HG02798 (cell line): Measurements from ENCODE around the gene INO80E.
"Not testable (repeated sequence)": the region's sequence is repeated elsewhere in the genome, so short reads cannot be mapped to it uniquely, and the experiment has no call there.

Experiments
- ATAC-seq: cut with Tn5 transposase; IDR thresholded peaks from one replicate; pipeline ENCODE4 v1.9.1; 2021; ENCODE audit warnings: mild to moderate bottlenecking; ENCODE audit not compliant: unreplicated experiment, poor library complexity

INO80E gene

GRCh38 chr16:29995911-29996765 is at the start of gene INO80E:
INO80E (plus strand) TSS chr16:29996241; CDS start chr16:29996311, 70 bp downstream.
- ATAC-seq, result peak; percentile 95

GRCh38 chr16:29947897-29948296 is 48.1 kb upstream of the INO80E start:
- no peak for ATAC-seq

DNA sequence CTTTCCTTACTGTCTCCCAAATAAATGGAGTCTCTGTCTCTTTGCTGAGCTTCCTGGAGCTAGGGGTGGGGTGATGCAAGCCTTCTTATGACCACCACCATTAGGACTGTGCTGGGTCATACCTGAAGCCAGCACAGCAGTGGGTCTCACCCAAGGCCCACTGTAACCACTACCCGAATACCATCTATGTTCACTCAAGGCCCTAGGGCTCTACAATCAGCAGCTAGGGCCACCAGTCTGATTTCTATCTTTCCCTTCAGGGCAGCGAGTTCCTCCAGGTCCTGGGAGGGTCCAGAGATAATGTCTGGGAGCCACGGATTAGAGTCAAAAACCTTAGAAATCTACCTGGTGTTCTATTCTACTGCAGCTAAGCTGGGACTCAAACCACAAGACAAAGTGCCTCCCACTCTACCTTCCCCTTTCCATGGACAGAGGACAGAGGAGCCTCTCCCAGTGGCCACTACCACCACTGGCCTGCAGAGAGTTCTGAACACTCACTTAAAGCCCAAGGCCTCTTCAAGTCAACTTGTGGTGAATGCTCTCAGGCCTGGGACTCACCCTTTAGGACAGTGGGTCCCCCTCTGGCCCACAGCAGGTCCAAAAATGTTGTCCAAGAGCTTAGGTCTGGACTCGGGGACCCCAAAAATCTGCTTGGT is 45.1 kb upstream of the INO80E start:
- ATAC-seq, result no peak

DNA sequence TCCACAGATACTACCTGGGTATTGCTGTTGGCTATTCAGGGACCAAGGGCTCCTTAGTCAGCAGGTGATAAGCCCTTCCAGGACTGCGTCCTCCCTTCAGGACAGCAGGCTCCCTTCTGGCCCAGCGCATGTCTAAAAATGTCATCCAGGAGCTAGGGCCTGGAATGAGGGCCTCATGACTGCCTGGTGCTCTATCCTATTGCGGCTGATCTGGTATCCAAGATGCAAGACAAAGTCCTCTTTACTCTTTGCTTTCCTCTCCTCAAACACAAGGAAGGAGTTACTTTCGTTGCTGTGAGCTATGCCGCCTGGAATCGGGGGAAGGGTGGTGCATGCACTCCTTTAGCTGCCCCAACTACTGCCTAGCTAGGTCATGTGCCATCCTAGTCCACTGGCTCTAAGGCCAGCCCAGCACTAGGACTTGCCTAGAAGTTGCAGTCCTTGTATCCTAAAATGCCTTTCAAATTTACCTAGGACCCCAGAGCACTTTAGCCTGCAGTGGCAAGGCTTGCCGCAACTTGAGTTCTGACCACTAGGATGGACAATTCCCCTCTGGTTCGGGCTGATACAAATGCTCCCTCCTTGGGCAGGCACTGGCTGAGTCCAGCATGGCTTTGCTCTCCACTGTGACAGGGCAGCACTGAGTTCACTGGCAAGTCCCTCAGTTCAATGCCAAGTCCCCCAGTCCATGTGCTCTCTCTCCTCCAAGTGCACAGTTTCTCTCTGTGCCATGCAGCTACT is 44.2 kb upstream of the INO80E start:
- ATAC-seq, result no peak

GRCh38 chr16:29958756-29959155 is 37.3 kb upstream of the INO80E start:
- ATAC-seq, result no peak

- no peak for ATAC-seq
Observed at GRCh38 chr16:29959293-29959692, 36.7 kb upstream of the INO80E start.

DNA sequence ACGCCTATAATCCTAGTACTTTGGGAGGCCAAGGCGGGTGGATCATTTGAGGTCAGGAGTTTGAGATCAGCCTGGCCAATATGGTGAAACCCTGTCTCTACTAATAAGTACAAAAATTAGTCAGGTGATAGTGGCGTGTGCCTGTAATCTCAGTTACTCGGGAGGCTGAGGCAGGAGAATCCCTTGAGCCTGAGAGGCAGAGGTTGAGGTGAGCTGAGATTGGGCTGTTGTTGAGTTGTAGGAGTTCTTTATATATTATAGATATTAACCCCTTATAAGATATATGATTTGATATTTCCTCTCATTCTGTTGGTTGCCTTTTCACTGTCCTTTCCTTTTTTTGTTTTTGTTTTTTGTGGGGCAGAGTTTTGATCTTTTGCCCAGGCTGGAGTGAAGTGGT is 36.2 kb upstream of the INO80E start:
- not testable (repeated sequence) for ATAC-seq

DNA sequence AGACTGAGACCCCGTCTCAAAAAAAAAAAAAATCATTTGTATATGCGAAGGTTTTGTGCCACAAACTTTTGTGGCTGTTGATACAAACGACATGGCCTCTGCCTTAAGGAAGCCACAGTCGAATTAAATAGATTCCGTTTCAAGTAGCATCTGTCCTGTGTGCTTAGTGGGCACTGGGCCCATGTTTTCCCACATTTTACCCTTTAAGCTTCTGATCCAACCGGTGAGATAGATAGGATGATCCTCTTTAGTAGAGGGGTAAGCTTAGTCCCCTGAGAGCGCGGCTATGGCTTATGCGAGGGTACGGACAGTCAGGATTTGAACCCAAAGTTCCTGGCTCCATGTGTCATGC is 34.9 kb upstream of the INO80E start:
- ATAC-seq, result no peak

DNA sequence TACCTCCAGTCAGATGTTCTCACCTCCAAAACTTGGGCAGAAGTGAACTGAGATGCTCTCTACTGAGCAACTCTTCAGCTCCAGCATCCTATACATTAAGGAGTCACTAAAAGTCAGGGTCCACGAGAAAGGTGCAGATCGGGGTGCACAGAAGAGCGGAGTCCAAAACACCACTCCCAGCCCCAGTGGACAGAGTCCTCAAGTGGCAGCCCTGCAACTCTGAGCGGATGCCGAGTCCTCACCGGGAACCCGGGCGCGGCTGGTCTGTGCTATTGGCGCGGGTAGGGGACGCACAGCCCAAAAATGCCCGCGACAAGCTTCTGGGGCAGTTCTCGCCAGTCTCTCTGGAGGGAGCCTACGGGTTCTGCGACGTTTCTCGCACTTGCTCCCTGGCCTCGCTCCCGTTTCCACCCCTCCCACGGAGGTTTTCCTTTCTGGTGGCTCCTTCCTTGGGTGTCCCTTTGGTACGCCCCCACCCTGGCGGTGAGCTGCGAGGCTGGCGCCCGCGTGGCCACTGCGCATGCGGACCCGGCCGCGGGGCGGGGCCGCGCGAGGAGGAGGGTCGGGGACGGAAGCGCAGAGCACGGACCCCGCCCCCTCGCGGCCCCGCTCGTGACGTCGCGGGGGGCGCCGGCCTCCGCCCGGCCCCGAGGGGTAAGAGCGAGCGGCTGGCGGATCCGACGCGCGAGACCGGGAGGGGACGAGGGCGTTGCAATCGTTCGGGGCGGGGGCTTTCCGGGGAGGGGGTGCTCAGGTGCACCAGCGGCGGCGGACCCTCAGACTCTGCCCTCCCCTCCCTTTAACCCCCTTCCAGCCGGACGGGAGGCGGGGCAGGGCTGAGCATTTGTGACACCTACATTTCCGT is 34.3 kb upstream of the INO80E start, which contains the start of gene TMEM219:
Gene TMEM219 (plus strand): TSS at position 601 of the 865 bp plus-strand sequence. CDS start 1,065 bp downstream, outside the sequence.
- ATAC-seq, result peak; percentile 95

- ATAC-seq, result no peak
Observed at GRCh38 chr16:29962344-29962994, 33.6 kb upstream of the INO80E start.

GRCh38 chr16:29963021-29963743 is 32.9 kb upstream of the INO80E start:
- ATAC-seq, result no peak

DNA sequence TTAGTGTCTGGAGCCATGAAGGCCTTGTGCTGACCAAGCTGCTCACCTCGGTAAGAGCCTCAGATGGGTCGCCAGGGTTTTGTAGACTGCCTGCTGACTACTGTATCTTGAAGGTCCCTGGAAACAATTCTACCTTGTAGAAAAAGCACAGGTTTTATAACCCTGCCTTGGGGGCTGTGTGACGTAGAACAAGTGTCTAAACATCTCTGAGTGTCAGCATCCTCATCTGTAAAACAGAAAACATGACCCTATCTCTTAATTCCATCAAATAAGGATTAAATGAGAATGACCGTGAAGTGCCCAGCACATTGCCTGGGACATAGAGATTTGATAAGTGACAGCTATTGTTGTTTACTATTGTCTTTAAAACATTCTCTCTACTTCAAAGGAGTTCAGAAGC is 27.8 kb upstream of the INO80E start:
- no peak for ATAC-seq

- no peak for ATAC-seq
Observed at GRCh38 chr16:29971304-29971703, 24.7 kb upstream of the INO80E start.

GRCh38 chr16:29972500-29972899 is 23.5 kb upstream of the INO80E start:
- ATAC-seq, result no peak

- no peak for ATAC-seq
Observed at GRCh38 chr16:29972992-29973383, 23.1 kb upstream of the INO80E start.

- ATAC-seq, result peak; percentile 97
Observed at GRCh38 chr16:29973384-29974246, 22.4 kb upstream of the INO80E start, which contains the start of gene TAOK2. TAOK2 (plus strand) TSS chr16:29973868; CDS start chr16:29977773, 3,905 bp downstream.

DNA sequence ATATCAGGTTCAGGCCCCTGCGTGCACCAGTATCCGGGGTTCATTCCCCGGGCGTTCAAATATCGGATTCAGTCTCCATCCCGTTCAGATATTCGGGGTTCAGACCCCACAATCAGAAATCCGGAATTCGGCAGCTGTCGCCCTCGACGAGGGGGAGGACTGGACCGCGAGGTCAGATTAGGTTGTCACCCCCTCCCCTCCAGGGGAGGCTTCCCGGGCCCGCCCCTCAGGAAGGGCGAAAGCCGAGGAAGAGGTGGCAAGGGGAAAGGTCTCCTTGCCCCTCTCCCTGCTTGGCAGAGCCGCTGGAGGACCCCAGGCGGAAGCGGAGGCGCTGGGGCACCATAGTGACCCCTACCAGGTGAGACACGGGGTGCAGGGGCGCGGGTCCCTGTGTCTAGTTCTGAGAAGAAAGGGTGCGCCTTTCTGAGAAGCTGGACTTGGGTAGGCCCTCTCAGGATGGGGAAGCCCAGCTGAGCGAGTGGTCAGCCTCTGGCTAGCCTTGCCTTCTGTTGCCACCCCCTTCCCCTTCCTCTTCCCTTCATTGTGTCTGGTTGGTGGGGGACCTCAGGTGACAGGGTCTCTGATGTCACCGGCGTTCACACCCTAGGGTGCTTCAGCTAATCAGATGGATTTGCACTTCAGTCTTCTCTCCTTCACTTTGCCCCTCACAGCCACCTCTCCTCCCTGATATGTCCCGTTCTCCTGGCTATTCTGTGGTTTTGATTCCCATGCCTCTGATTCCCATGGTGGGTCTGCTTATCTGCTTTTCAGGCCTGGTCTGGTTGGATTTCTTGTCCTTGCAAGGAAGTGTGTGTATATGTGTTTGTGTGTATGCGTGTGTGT is 21.5 kb upstream of the INO80E start:
- ATAC-seq, result no peak
